Upper lobe of right lung (tissue), 1 donor: Measurements from ENCODE around the gene ANKRD11. TPM values are rescaled to one million over a fixed set of nuclear protein-coding genes. Genes with fewer than 3 reads are reported as not detected.

Experiments used
- ATAC-seq: fragments of 200-7000 bp; cut with Tn5 transposase; one replicate; pipeline ENCODE4 v1.9.1; 2020; ENCODE audit warnings: mild to moderate bottlenecking, moderate library complexity
- DNase-seq: peaks from one replicate; pipeline ENCODE4 v3.0.0-alpha.2; 2020
- H3K27ac ChIP-seq: fragments of 200-600 bp; one replicate; pipeline ENCODE4 v1.8.0; 2022
- H3K27me3 ChIP-seq: fragments of 200-600 bp; one replicate; pipeline ENCODE4 v1.8.0; 2022; ENCODE audit warnings: mild to moderate bottlenecking
- H3K36me3 ChIP-seq: fragments of 200-600 bp; one replicate; pipeline ENCODE4 v1.8.0; 2022
- H3K4me1 ChIP-seq: fragments of 200-600 bp; one replicate; pipeline ENCODE4 v1.8.0; 2022
- H3K4me3 ChIP-seq: fragments of 200-600 bp; one replicate; pipeline ENCODE4 v1.8.0; 2022; ENCODE audit warnings: mild to moderate bottlenecking
- H3K9me3 ChIP-seq: fragments of 200-600 bp; one replicate; pipeline ENCODE4 v1.8.0; 2022
- intact Hi-C: fragments of 100-400 bp; cut with DNase I; formaldehyde crosslinking; loops from one replicate; pipeline ENCODE4 v1.11.0; 2022
- total RNA-seq: library from RNA; stranded (reverse); fragmentation: NEBNext Ultra II Directional; extraction: Animal tissue kit (Norgen Biotek cat#: 25700); gene quantifications from one replicate; pipeline ENCODE4 v1.2.1, GENCODE V29; 2021
- TF ChIP-seq, protein P1 (sequence below): fragments of 200-600 bp; IDR thresholded peaks from one replicate; pipeline ENCODE4 v1.8.0; 2022; ENCODE audit warnings: antibody characterized with exemption
- donor health status: DM: no; HTN: yes; CAD: no; lungs with severe emphysema.

The ANKRD11 gene
- total RNA-seq, 1 donor from 2014 or later = 125 TPM

- no peaks in the 10 kb centered on the region for H3K27me3 ChIP-seq
- no peak overlapping the region for H3K4me3 ChIP-seq
- no peaks in the 10 kb centered on the region for H3K9me3 ChIP-seq
- ATAC-seq (no peak), DNase-seq (no peak)
- no peak overlapping the region for H3K27ac ChIP-seq
- intact Hi-C loops = no loop called here
- H3K36me3 ChIP-seq = peaks cover 69% of the 10 kb centered on the region
- TF ChIP-seq, protein P1, sequence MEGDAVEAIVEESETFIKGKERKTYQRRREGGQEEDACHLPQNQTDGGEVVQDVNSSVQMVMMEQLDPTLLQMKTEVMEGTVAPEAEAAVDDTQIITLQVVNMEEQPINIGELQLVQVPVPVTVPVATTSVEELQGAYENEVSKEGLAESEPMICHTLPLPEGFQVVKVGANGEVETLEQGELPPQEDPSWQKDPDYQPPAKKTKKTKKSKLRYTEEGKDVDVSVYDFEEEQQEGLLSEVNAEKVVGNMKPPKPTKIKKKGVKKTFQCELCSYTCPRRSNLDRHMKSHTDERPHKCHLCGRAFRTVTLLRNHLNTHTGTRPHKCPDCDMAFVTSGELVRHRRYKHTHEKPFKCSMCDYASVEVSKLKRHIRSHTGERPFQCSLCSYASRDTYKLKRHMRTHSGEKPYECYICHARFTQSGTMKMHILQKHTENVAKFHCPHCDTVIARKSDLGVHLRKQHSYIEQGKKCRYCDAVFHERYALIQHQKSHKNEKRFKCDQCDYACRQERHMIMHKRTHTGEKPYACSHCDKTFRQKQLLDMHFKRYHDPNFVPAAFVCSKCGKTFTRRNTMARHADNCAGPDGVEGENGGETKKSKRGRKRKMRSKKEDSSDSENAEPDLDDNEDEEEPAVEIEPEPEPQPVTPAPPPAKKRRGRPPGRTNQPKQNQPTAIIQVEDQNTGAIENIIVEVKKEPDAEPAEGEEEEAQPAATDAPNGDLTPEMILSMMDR = no peak
- H3K4me1 ChIP-seq = no peaks in the 10 kb centered on the region
Measured at GRCh38 chr16:89224665-89225064, 265.7 kb downstream of the ANKRD11 start.

- intact Hi-C loops = no loop called here
- H3K27me3 ChIP-seq = no peaks in the 10 kb centered on the region
- no peak overlapping the region for H3K4me3 ChIP-seq
- no peak for ATAC-seq
- no peaks in the 10 kb centered on the region for H3K9me3 ChIP-seq
- TF ChIP-seq, protein P1 = no peak
- H3K27ac ChIP-seq = no peak overlapping the region
- peaks cover 13% of the 10 kb centered on the region for H3K4me1 ChIP-seq
- no peak for DNase-seq
- peaks cover 62% of the 10 kb centered on the region for H3K36me3 ChIP-seq
Measured at GRCh38 chr16:89222931-89223330, 267.4 kb downstream of the ANKRD11 start.

DNA sequence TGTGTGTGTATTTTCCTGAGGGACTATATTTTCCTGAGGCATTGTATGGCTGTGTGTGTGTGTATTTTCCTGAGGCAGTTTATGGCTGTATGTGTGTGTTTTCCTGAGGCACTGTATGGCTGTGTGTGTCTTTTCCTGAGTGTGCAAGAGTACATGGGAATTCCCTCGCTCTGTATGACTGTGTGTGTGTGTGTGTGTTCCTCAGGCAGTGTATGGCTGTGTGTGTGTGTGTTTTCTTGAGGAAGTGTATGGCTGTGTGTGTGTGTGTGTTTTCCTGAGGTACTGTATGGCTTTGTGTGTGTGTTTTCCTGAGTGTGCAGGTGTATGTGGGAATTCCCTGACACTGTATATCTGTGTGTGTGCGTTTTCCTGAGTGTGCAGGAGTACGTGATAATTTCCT, 268.8 kb downstream of the ANKRD11 start:
- no peak for DNase-seq
- no peak for ATAC-seq
- Histone ChIP-seq H3K27ac (no peak overlapping the region), H3K27me3 (no peaks in the 10 kb centered on the region), H3K4me1 (peaks cover 14% of the 10 kb centered on the region), H3K36me3 (peaks cover 49% of the 10 kb centered on the region), H3K9me3 (no peaks in the 10 kb centered on the region), H3K4me3 (no peak overlapping the region)
- intact Hi-C loops = no loop called here
- TF ChIP-seq, protein P1 = no peak

DNA sequence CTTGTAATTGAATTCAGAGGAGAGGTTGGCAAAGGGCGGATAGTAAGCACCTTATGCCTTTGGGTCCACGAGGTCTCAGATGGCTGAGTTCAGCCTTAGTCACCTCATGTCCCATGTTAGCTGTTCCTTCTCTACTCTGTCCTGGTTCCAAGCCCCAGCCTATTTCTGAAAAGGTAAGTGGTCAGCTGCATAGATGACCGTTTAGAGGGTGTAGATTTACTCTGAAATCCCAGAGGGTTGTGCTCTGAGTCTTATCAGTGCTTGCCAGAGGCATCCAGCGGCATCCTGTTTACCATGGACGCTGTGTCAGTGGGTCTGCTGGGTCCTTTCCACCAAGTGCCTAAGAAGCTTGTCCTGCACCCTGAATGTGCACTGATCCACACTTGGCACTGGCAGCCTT, 271.0 kb downstream of the ANKRD11 start:
- no peak overlapping the region for H3K4me3 ChIP-seq
- ATAC-seq = no peak
- TF ChIP-seq, protein P1 = no peak
- no peak for DNase-seq
- no peak overlapping the region for H3K27ac ChIP-seq
- intact Hi-C loops = loop anchor here (10.0 kb wide), 1 partner anchor 275 kb away; no protein-coding TSS in a partner anchor
- no peaks in the 10 kb centered on the region for H3K27me3 ChIP-seq
- peaks cover 23% of the 10 kb centered on the region for H3K4me1 ChIP-seq
- peaks cover 31% of the 10 kb centered on the region for H3K36me3 ChIP-seq
- H3K9me3 ChIP-seq = no peaks in the 10 kb centered on the region

Other genes with a start within 250 kb of the ANKRD11 start
- 95.0 TPM for gene SPG7, start 17.8 kb upstream of the ANKRD11 start, total RNA-seq
- 1,795 TPM for gene RPL13, start 70.1 kb upstream of the ANKRD11 start, total RNA-seq
- 4.8 TPM for gene CPNE7, start 85.2 kb upstream of the ANKRD11 start, total RNA-seq
- gene DPEP1, start 123.1 kb upstream of the ANKRD11 start, total RNA-seq = 3.0 TPM
- 74.0 TPM for gene CHMP1A, start 167.1 kb upstream of the ANKRD11 start, total RNA-seq
- 8.1 TPM for gene SPATA33, start 167.3 kb upstream of the ANKRD11 start, total RNA-seq
- 81.5 TPM for gene CDK10, start 196.1 kb upstream of the ANKRD11 start, total RNA-seq
- 13.3 TPM for gene SPATA2L, start 211.1 kb upstream of the ANKRD11 start, total RNA-seq
- 15.7 TPM for gene VPS9D1, start 230.3 kb upstream of the ANKRD11 start, total RNA-seq
- 35.8 TPM for gene ZNF276, start 231.0 kb upstream of the ANKRD11 start, total RNA-seq